K562 (cell line): ENCODE results near the gene RNF181. TPM values are rescaled to one million over a fixed set of nuclear protein-coding genes. Genes with fewer than 3 reads are reported as not detected.
A peak's percentile ranks its signal among the peaks of the same experiment; 100 is the strongest.

Source experiments
- ARID2 ChIP-seq: fragments of 450-650 bp; IDR thresholded peaks from 2 replicates; pipeline ENCODE4 v1.6.1; 2017; ENCODE audit warnings: antibody characterized with exemption, mild to moderate bottlenecking
- ARID3B ChIP-seq: fragments of 250-450 bp; sonication (Bioruptor Pico); IDR thresholded peaks from 2 replicates; pipeline ENCODE4 v1.4.0; 2020; ENCODE audit warnings: borderline replicate concordance
- ATF7 ChIP-seq: fragments of 450-650 bp; IDR thresholded peaks from 2 replicates; pipeline ENCODE4 v1.7.1; 2014; ENCODE audit warnings: mild to moderate bottlenecking, moderate library complexity
- CBFB ChIP-seq: sonication (generic); formaldehyde crosslinking; IDR thresholded peaks from 2 replicates; pipeline ENCODE4 v1.4.0; 2020; ENCODE audit warnings: mild to moderate bottlenecking, missing genetic modification reagents
- ID3 ChIP-seq, 2 experiments: fragments of 250-450 bp in 1 of 2; fragments of 450-650 bp in 1 of 2; sonication (Bioruptor Pico) in 1 of 2; IDR thresholded peaks; 2 replicates each; pipeline versions ENCODE4 v1.6.1 to v1.8.0; 2016 to 2021; ENCODE audit warnings: mild to moderate bottlenecking in 2 of 2, moderate library complexity in 2 of 2, missing compliant biosample characterization in 1 of 2, missing genetic modification characterization in 1 of 2
- KAT2B ChIP-seq: IDR thresholded peaks from one replicate; pipeline ENCODE4 v1.6.1; 2012; ENCODE audit warnings: low read depth, mild to moderate bottlenecking, control low read depth, inconsistent platforms, low read length, moderate library complexity
- MAZ ChIP-seq, 2 experiments: fragments of 450-650 bp in 1 of 2; sonication (generic) in 1 of 2; formaldehyde crosslinking; IDR thresholded peaks in 1 of 2; conservative IDR thresholded peaks in 1 of 2; 2 replicates each; pipeline versions ENCODE4 v1.4.0 to v1.5.0; 2020; ENCODE audit warnings: mild to moderate bottlenecking in 1 of 2, missing genetic modification reagents in 1 of 2
- MYBL2 ChIP-seq, 2 experiments: fragments of 450-650 bp in 1 of 2; sonication (generic) in 1 of 2; formaldehyde crosslinking in 1 of 2; IDR thresholded peaks; 2 replicates each; pipeline versions ENCODE4 v1.6.1 to v1.8.1; 2017 to 2022; ENCODE audit warnings: borderline replicate concordance in 1 of 2, inconsistent platforms in 1 of 2, low read depth in 1 of 2, mild to moderate bottlenecking in 1 of 2, missing genetic modification reagents in 1 of 2, moderate library complexity in 1 of 2
- NR2C2 ChIP-seq, 2 experiments: fragments of 200-800 bp in 1 of 2; sonication (Bioruptor generic) in 1 of 2; sonication (generic) in 1 of 2; formaldehyde crosslinking in 1 of 2; IDR thresholded peaks; 2 replicates each; pipeline versions ENCODE4 v1.6.1 to v1.8.0; 2016 to 2022; ENCODE audit warnings: mild to moderate bottlenecking in 1 of 2, missing compliant biosample characterization in 1 of 2, missing genetic modification characterization in 1 of 2, missing genetic modification reagents in 1 of 2
- PHB ChIP-seq: fragments of 250-450 bp; sonication (Bioruptor Pico); IDR thresholded peaks from 2 replicates; pipeline ENCODE4 v1.5.0; 2021
- POLR2A ChIP-seq: fragments of 450-650 bp; conservative IDR thresholded peaks from 2 replicates; pipeline ENCODE4 v1.6.1; 2016
- SRF ChIP-seq, 2 experiments: fragments of 250-450, 450-650 bp in 1 of 2; sonication (Bioruptor Pico) in 1 of 2; sonication (generic) in 1 of 2; formaldehyde crosslinking; IDR thresholded peaks; 2 replicates each; pipeline versions ENCODE4 v1.5.0 to v1.5.1; 2020 to 2022; ENCODE audit warnings: mild to moderate bottlenecking in 1 of 2, missing genetic modification reagents in 1 of 2
- SRSF7 ChIP-seq: fragments of 200-400 bp; formaldehyde crosslinking; optimal IDR thresholded peaks from 2 replicates; pipeline ENCODE3; 2017; ENCODE audit warnings: mild to moderate bottlenecking, low read depth, low read length
- TAL1 ChIP-seq: fragments of 450-650 bp; IDR thresholded peaks from 2 replicates; pipeline ENCODE4 v1.6.1; 2016; ENCODE audit warnings: mild to moderate bottlenecking
- UBTF ChIP-seq, 2 experiments: IDR thresholded peaks; 2 replicates each; pipeline ENCODE4 v1.6.1; 2012; ENCODE audit warnings: improper control_type of control experiment in 2 of 2, low read depth in 2 of 2, low read length in 2 of 2, borderline replicate concordance in 1 of 2
- ZBTB7A ChIP-seq: IDR thresholded peaks from 2 replicates; pipeline ENCODE4 v1.6.1; 2011; ENCODE audit warnings: low read depth, mild to moderate bottlenecking, low read length, moderate library complexity, borderline replicate concordance; ENCODE audit not compliant: control insufficient read depth
- ZFP91 ChIP-seq: sonication (generic); formaldehyde crosslinking; IDR thresholded peaks from 2 replicates; pipeline ENCODE4 v1.8.0; 2022; ENCODE audit warnings: mild to moderate bottlenecking, missing genetic modification reagents
- ZNF324 ChIP-seq: fragments of 250-450 bp; sonication (Bioruptor Pico); IDR thresholded peaks from 2 replicates; pipeline ENCODE4 v1.4.0; 2020; ENCODE audit warnings: mild to moderate bottlenecking
- ZNF717 ChIP-seq: fragments of 250-450 bp; sonication (Bioruptor Pico); IDR thresholded peaks from 2 replicates; pipeline ENCODE4 v1.5.0; 2021
- polyA plus RNA-seq, 8 experiments: library from polyadenylated mRNA; depleted of rRNA in 4 of 8; stranded (reverse) in 5 of 8; unstranded in 3 of 8; fragments of >200 nt; fragmentation: Nextera tagmentation in 2 of 8; fragmentation: Illumina TruSeq in 1 of 8; extraction: Ambion mirVana in 2 of 8; extraction: Trizol in 1 of 8; gene quantifications; 2 replicates each; pipeline versions ENCODE4 v1.2.1 to v1.2.3, GENCODE V29; 2011 to 2014; ENCODE audit warnings: inconsistent platforms in 1 of 8, missing spikeins in 1 of 8
- total RNA-seq, 7 experiments: library from RNA; depleted of rRNA in 6 of 7; stranded (reverse); fragments of >200 nt in 6 of 7; fragmentation: Illumina TruSeq in 2 of 7; extraction: Trizol in 2 of 7; gene quantifications; 2 replicates each; pipeline versions ENCODE4 v1.2.1 to v1.2.3, GENCODE V29; 2011 to 2021; ENCODE audit warnings: low replicate concordance in 1 of 7

RNF181 gene
- total and polyA plus RNA-seq, 9 of the 15 experiments (the other 6 are each of a cell fraction or from before 2014, with no cell fraction given) = 139 to 492 (median 253) TPM

GRCh38 chr2:85577386-85578242 is 17.9 kb upstream of the RNF181 start, which contains the start of gene VAMP8 (continued):
- TF ChIP-seq ID3 (CRISPR knock-in tag; IDR thresholded peaks at IDR 0.05) (no peak), ID3 (tag; IDR thresholded peaks at IDR 0.05) (no peak), SRF (CRISPR knock-in tag; IDR thresholded peaks at IDR 0.05) (peak in 1 of 2 experiments; percentile 75; a peak in 1 of 4 replicates), UBTF (IDR thresholded peaks at IDR 0.05; ENCODE audit: borderline replicate concordance in 1 of 2, low read depth in 2 of 2, low read length in 2 of 2) (0 out of 4 replicates have a peak, but pooled peaks of 1 of the 2 experiments have one; percentile 48), ZNF324 (CRISPR knock-in tag) (0 out of 2 replicates have a peak, but pooled peaks have one; percentile 7), ZFP91 (CRISPR knock-in tag) (no peak), ARID2 (no peak), MAZ (CRISPR knock-in tag; conservative IDR thresholded peaks at IDR 0.05 in 1 of 2, IDR thresholded peaks at IDR 0.05 in 1 of 2) (peak; percentile 17 to 64; a peak in 2 of 4 replicates), NR2C2 (CRISPR knock-in tag; IDR thresholded peaks at IDR 0.05) (no peak), NR2C2 (tag; IDR thresholded peaks at IDR 0.05) (peak; percentile 82; the same call in 1 of the 2 replicates), PHB (CRISPR knock-in tag) (peak; percentile 27; the same call in 1 of the 2 replicates), KAT2B (no peak), ATF7 (0 out of 2 replicates have a peak, but pooled peaks have one; percentile 8), CBFB (CRISPR knock-in tag) (no peak), POLR2A (peak; percentile 75), ZBTB7A (peak; percentile 37; the same call in 1 of the 2 replicates), TAL1 (no peak), MYBL2 (IDR thresholded peaks at IDR 0.05; ENCODE audit: low read depth) (no peak), MYBL2 (CRISPR knock-in tag; IDR thresholded peaks at IDR 0.05; ENCODE audit: borderline replicate concordance) (no peak), SRSF7 (no peak), ARID3B (no peak), ZNF717 (no peak)
